Endothelial cell of umbilical vein (primary cell): ENCODE measurements around the gene ZNF672. TPM values are rescaled to one million over a fixed set of nuclear protein-coding genes. Genes with fewer than 3 reads are reported as not detected.

Experiments
- BruUV-seq: library from RNA; stranded (reverse); fragments of 400-500 nt; replicated peaks from 2 replicates; lab custom pipeline; 2021; lab: Mats Ljungman, UMichigan
- CTCF ChIA-PET: fragments of 300-600, 350-600 bp; sonication (Branson Sonifier 250); formaldehyde crosslinking; loops from one replicate; lab custom pipeline; 2021; ENCODE audit warnings: antibody characterized with exemption, inconsistent platforms; lab: Charles Lee
- POLR2A ChIA-PET: fragments of 300-600, 350-600 bp; sonication (Branson Sonifier 250); formaldehyde crosslinking; loops from one replicate; lab custom pipeline; 2021; ENCODE audit warnings: antibody characterized with exemption, inconsistent platforms; lab: Charles Lee
- DNase-seq: peaks from one replicate; pipeline ENCODE4 v3.0.0-alpha.2; 2011; ENCODE audit warnings: low read depth, low spot score
- FAIRE-seq: peaks from 2 replicates; lab custom pipeline; 2011; peaks lifted over from hg19 to GRCh38; lab: Jason Lieb, UNC
- H2AFZ ChIP-seq: 2 replicates; pipeline ENCODE4 v1.6.0; 2012; ENCODE audit warnings: low read depth, low read length, control low read depth, inconsistent platforms
- H3K27ac ChIP-seq: 2 replicates; pipeline ENCODE4 v1.5.1; 2011; ENCODE audit warnings: low read depth, mild to moderate bottlenecking, control low read depth, low read length, moderate library complexity; ENCODE audit not compliant: insufficient read depth
- H3K27me3 ChIP-seq, 2 experiments: 2 replicates each; pipeline versions ENCODE4 v1.6.0 to v1.6.1; 2011; ENCODE audit warnings: low read length in 2 of 2, mixed read lengths in 1 of 2; ENCODE audit not compliant: control insufficient read depth in 2 of 2, insufficient read depth in 2 of 2
- H3K36me3 ChIP-seq, 2 experiments: 2 replicates in 1 of 2; 3 replicates in 1 of 2; pipeline ENCODE4 v1.5.1; 2011; ENCODE audit warnings: low read length in 2 of 2, mild to moderate bottlenecking in 1 of 2, moderate library complexity in 1 of 2; ENCODE audit not compliant: control insufficient read depth in 2 of 2, insufficient read depth in 2 of 2; ENCODE audit errors: extremely low read depth in 1 of 2
- H3K4me1 ChIP-seq: 3 replicates; pipeline ENCODE4 v1.5.1; 2011; ENCODE audit warnings: mild to moderate bottlenecking, low read length; ENCODE audit not compliant: control insufficient read depth, insufficient read depth; ENCODE audit errors: extremely low read depth
- H3K4me2 ChIP-seq: 2 replicates; pipeline ENCODE4 v1.6.1; 2011; ENCODE audit warnings: low read length, control low read depth, mixed read lengths; ENCODE audit not compliant: insufficient read depth
- H3K4me3 ChIP-seq, 3 experiments: fragments of 200-600 bp in 1 of 3; sonication (generic), shearing (Covaris generic) in 1 of 3; replicated peaks in 1 of 3; 2 replicates each; pipeline ENCODE4 v1.5.1; 2011 to 2016; ENCODE audit warnings: control low read depth in 3 of 3, low read length in 3 of 3, mild to moderate bottlenecking in 2 of 3, inconsistent platforms in 1 of 3, low read depth in 1 of 3, moderate library complexity in 1 of 3; ENCODE audit not compliant: insufficient read depth in 1 of 3
- H3K79me2 ChIP-seq: 2 replicates; pipeline ENCODE4 v1.6.0; 2012; ENCODE audit warnings: low read length, inconsistent platforms; ENCODE audit not compliant: control insufficient read depth, insufficient read depth
- H3K9ac ChIP-seq: replicated peaks from 2 replicates; pipeline ENCODE3; 2011; ENCODE audit warnings: low read length, control low read depth; ENCODE audit not compliant: insufficient read depth; ENCODE audit errors: extremely low read depth
- H3K9me1 ChIP-seq: replicated peaks from 3 replicates; pipeline ENCODE4 v1.6.0; 2011; ENCODE audit warnings: mild to moderate bottlenecking, low read length; ENCODE audit not compliant: control insufficient read depth, insufficient read depth; ENCODE audit errors: extremely low read depth
- H3K9me3 ChIP-seq: replicated peaks from 2 replicates; pipeline ENCODE4 v1.5.1; 2012; ENCODE audit warnings: low read length, inconsistent platforms; ENCODE audit not compliant: control insufficient read depth, insufficient read depth
- H4K20me1 ChIP-seq: replicated peaks from 2 replicates; pipeline ENCODE3; 2011; ENCODE audit warnings: mild to moderate bottlenecking, low read length; ENCODE audit not compliant: control insufficient read depth, insufficient read depth; ENCODE audit errors: extremely low read depth
- CTCF ChIP-seq, 2 donors: IDR thresholded peaks; 1 replicate in 1 of 2; 2 replicates in 1 of 2; pipeline ENCODE4 v1.5.1; 2011; ENCODE audit warnings: low read length in 2 of 2, mild to moderate bottlenecking in 2 of 2, moderate library complexity in 2 of 2, control low read depth in 1 of 2, inconsistent platforms in 1 of 2, low read depth in 1 of 2; ENCODE audit not compliant: insufficient read depth in 1 of 2; ENCODE audit errors: extremely low read depth in 1 of 2
- EZH2 ChIP-seq: IDR thresholded peaks from 2 replicates; pipeline ENCODE4 v1.6.1; 2012; ENCODE audit warnings: borderline replicate concordance, low read depth, mild to moderate bottlenecking, moderate library complexity, low read length, inconsistent platforms; ENCODE audit not compliant: severe bottlenecking
- FOS ChIP-seq: IDR thresholded peaks from 2 replicates; pipeline ENCODE4 v1.6.1; 2011; ENCODE audit warnings: mild to moderate bottlenecking, low read length, moderate library complexity, borderline replicate concordance; ENCODE audit not compliant: insufficient read depth
- JUN ChIP-seq: IDR thresholded peaks from 2 replicates; pipeline ENCODE4 v1.6.1; 2011; ENCODE audit warnings: borderline replicate concordance, low read depth; ENCODE audit not compliant: insufficient read length, insufficient read depth
- POLR2A ChIP-seq: IDR thresholded peaks from 2 replicates; pipeline ENCODE4 v1.6.1; 2012; ENCODE audit warnings: low read depth, mild to moderate bottlenecking, control low read depth, low read length
- POLR2AphosphoS5 ChIP-seq: IDR thresholded peaks from 2 replicates; pipeline ENCODE4 v1.6.1; 2012; ENCODE audit warnings: low read depth, mild to moderate bottlenecking, control low read depth, low read length, moderate library complexity; ENCODE audit not compliant: insufficient read depth
- dilution Hi-C: fragments of 300-500 bp; cut with MboI; formaldehyde crosslinking; loops from one replicate; pipeline ENCODE4 v1.15.0; 2019; ENCODE audit warnings: low sequenced_read_pairs; ENCODE audit not compliant: extremely low pct_ligation_motif_present
- intact Hi-C: fragments of 100-400 bp; cut with micrococcal nuclease; formaldehyde crosslinking; loops from one replicate; pipeline ENCODE4 v1.10.0; 2022
- polyA plus RNA-seq, 4 experiments: library from polyadenylated mRNA; depleted of rRNA in 3 of 4; stranded (reverse) in 3 of 4; unstranded in 1 of 4; fragments of >200 nt; gene quantifications; 2 replicates each; pipeline versions ENCODE4 v1.2.1 to v1.2.3, GENCODE V29; 2011 to 2012; ENCODE audit warnings: missing spikeins in 1 of 4
- total RNA-seq: library from RNA; stranded (reverse); gene quantifications from 2 replicates; pipeline ENCODE4 v1.2.3, GENCODE V29; 2021

The ZNF672 gene
- total and polyA plus RNA-seq, 2 donors (not counting 3 experiments of a cell fraction or from before 2014, with no cell fraction given): 20.1 to 29.6 TPM

DNA sequence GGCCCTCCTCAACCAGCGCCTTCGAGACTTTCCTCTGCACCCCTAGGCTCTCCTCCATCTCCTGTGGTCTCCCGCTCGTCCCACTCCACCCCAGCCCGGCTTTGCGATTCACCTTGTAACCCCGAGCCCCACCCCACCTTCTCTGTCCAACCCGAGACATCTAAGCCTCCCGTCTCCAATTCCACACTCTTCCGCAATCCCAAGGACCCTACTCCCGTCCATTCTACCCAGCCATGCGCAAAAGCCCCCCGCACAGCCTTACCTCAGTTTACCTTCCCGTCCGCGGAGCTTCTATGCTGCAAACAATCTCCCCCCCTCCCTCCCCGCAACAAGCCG lies 12.5 kb upstream of the ZNF672 start:
- no peaks in the 10 kb centered on the region for H4K20me1 ChIP-seq
- H2AFZ ChIP-seq: peak overlapping the region; percentile 63
- peaks cover 46% of the 10 kb centered on the region for H3K79me2 ChIP-seq
- H3K4me3 ChIP-seq: peak overlapping the region; percentile 51 to 78 (median 73)
- H3K27ac ChIP-seq: peak overlapping the region; percentile 89
- H3K36me3 ChIP-seq: peaks cover 3 to 10% of the 10 kb centered on the region in 2 experiments
- CTCF ChIA-PET: interaction anchor here (0.9 to 3.8 kb wide), 6 partner anchors 12 to 48 kb away, joined by 3 to 33 read pairs (median 4); partner anchors contain the start of genes ZNF672 and ZNF692
- intact Hi-C loops: no loop called here
- dilution Hi-C loops: no loop called here
- peak overlapping the region; percentile 18 for H3K4me2 ChIP-seq
- no peaks in the 10 kb centered on the region for H3K27me3 ChIP-seq
- H3K9me3 ChIP-seq: no peaks in the 10 kb centered on the region
- peak overlapping the region; percentile 88 for H3K9ac ChIP-seq
- BruUV-seq: no TSS peak
- DNase-seq (no peak), FAIRE-seq (no peak)
- no peaks in the 10 kb centered on the region for H3K9me1 ChIP-seq
- H3K4me1 ChIP-seq: peaks cover 47% of the 10 kb centered on the region
- TF ChIP-seq POLR2AphosphoS5 (peak; percentile 28), JUN (no peak), POLR2A (peak; percentile 25), FOS (no peak)
- POLR2A ChIA-PET: interaction anchor here (1.5 kb wide), 1 partner anchor 12 kb away, joined by 7 read pairs; the partner anchor contains the start of gene ZNF672

- H3K79me2 ChIP-seq: peaks cover 41% of the 10 kb centered on the region
- H3K4me2 ChIP-seq: peak within 1 kb of the TSS; percentile 64
- no peak for TF ChIP-seq JUN
- peak; percentile 29 for TF ChIP-seq POLR2AphosphoS5
- TF ChIP-seq FOS: no peak
- TF ChIP-seq EZH2: no peak
- peak; percentile 59 for TF ChIP-seq POLR2A
- TF ChIP-seq CTCF (IDR thresholded peaks at IDR 0.05; ENCODE audit: extremely low read depth in 1 of 2, insufficient read depth in 1 of 2, low read depth in 1 of 2, low read length in 2 of 2): peak; percentile 62 to 69
- H2AFZ ChIP-seq: peak within 1 kb of the TSS; percentile 67
- POLR2A ChIA-PET: interaction anchor here (1.5 kb wide), 1 partner anchor 12 kb away, joined by 7 read pairs; the partner anchor contains the start of gene ZNF672
- peaks cover 0 to 4% of the 10 kb centered on the region in 2 experiments for H3K36me3 ChIP-seq
- no peaks in the 10 kb centered on the region for H4K20me1 ChIP-seq
- H3K27ac ChIP-seq: peak within 1 kb of the TSS; percentile 89
- H3K4me1 ChIP-seq: peaks cover 45% of the 10 kb centered on the region
- dilution Hi-C loops (no loop called here), intact Hi-C loops (loop anchor here (1.0 kb wide), 4 partner anchors 12 to 80 kb away; partner anchors contain the start of genes PGBD2 and ZNF672)
- FAIRE-seq (peak; percentile 98), DNase-seq (peak; percentile 96)
- H3K9me1 ChIP-seq: no peaks in the 10 kb centered on the region
- CTCF ChIA-PET: interaction anchor here (0.9 to 3.8 kb wide), 6 partner anchors 12 to 47 kb away, joined by 3 to 33 read pairs (median 4); partner anchors contain the start of genes ZNF672 and ZNF692
- TSS peak; percentile 94 for BruUV-seq
- H3K27me3 ChIP-seq: no peaks in the 10 kb centered on the region
- H3K4me3 ChIP-seq: peak within 1 kb of the TSS; percentile 51 to 78 (median 73)
- H3K9me3 ChIP-seq: no peaks in the 10 kb centered on the region
- peak within 1 kb of the TSS; percentile 88 for H3K9ac ChIP-seq
Measured at GRCh38 chr1:248825909-248826760, 11.9 kb upstream of the ZNF672 start, which contains the start of gene SH3BP5L. Gene SH3BP5L (minus strand): TSS chr1:248825915. CDS start chr1:248824935, 980 bp downstream.
